H9 (cell line): ENCODE data around the gene C7orf25. TPM values are rescaled to one million over a fixed set of nuclear protein-coding genes. Genes with fewer than 3 reads are reported as not detected.

ENCODE experiments used
- DNase-seq: peaks from one replicate; pipeline ENCODE4 v3.0.0-alpha.2; 2017
- H2AFZ ChIP-seq: one replicate; pipeline ENCODE4 v1.6.1; 2013; ENCODE audit warnings: mild to moderate bottlenecking, low read length, control low read depth, moderate library complexity
- H2AK5ac ChIP-seq: 2 replicates; pipeline ENCODE4 v1.6.1; 2013; ENCODE audit warnings: low read length, control low read depth, mixed read lengths; ENCODE audit not compliant: insufficient read length
- H2BK120ac ChIP-seq: one replicate; pipeline ENCODE4 v1.6.1; 2013; ENCODE audit warnings: low read depth, mild to moderate bottlenecking, low read length, control low read depth, inconsistent platforms; ENCODE audit not compliant: poor library complexity, severe bottlenecking
- H2BK12ac ChIP-seq: 2 replicates; pipeline ENCODE4 v1.6.1; 2013; ENCODE audit warnings: low read length, control low read depth, mixed read lengths, low read depth; ENCODE audit not compliant: insufficient read length
- H2BK15ac ChIP-seq: 2 replicates; pipeline ENCODE4 v1.6.1; 2013; ENCODE audit warnings: low read depth, low read length, control low read depth
- H2BK20ac ChIP-seq: one replicate; pipeline ENCODE4 v1.6.1; 2013; ENCODE audit warnings: low read depth, mild to moderate bottlenecking, low read length, control low read depth, inconsistent platforms; ENCODE audit not compliant: poor library complexity, severe bottlenecking
- H2BK5ac ChIP-seq: 2 replicates; pipeline ENCODE4 v1.6.1; 2013; ENCODE audit warnings: low read length, control low read depth, mixed read lengths; ENCODE audit not compliant: insufficient read length
- H3K14ac ChIP-seq: 2 replicates; pipeline ENCODE4 v1.6.1; 2013; ENCODE audit warnings: low read length, control low read depth; ENCODE audit not compliant: insufficient read depth
- H3K18ac ChIP-seq: 2 replicates; pipeline ENCODE4 v1.6.1; 2013; ENCODE audit warnings: low read depth, mild to moderate bottlenecking, mixed read lengths, low read length, control low read depth; ENCODE audit not compliant: insufficient read length
- H3K23ac ChIP-seq: 2 replicates; pipeline ENCODE4 v1.6.1; 2013; ENCODE audit warnings: low read length, control low read depth, mixed read lengths, low read depth; ENCODE audit not compliant: insufficient read length
- H3K23me2 ChIP-seq: 2 replicates; pipeline ENCODE4 v1.6.1; 2013; ENCODE audit warnings: low read depth, mild to moderate bottlenecking, mixed read lengths, low read length, control low read depth; ENCODE audit not compliant: insufficient read length, poor library complexity, severe bottlenecking
- H3K27ac ChIP-seq: 2 replicates; pipeline ENCODE4 v1.5.1; 2013; ENCODE audit warnings: low read length, control low read depth, mixed read lengths, low read depth; ENCODE audit not compliant: insufficient read length
- H3K27me3 ChIP-seq: 2 replicates; pipeline ENCODE4 v1.6.1; 2013; ENCODE audit warnings: low read length, control low read depth, inconsistent platforms; ENCODE audit not compliant: insufficient read depth
- H3K4ac ChIP-seq: 2 replicates; pipeline ENCODE4 v1.6.1; 2013; ENCODE audit warnings: low read depth, mild to moderate bottlenecking, control low read depth, inconsistent platforms, low read length, moderate library complexity
- H3K4me1 ChIP-seq: 2 replicates; pipeline ENCODE4 v1.6.1; 2013; ENCODE audit warnings: low read length, control low read depth, inconsistent platforms; ENCODE audit not compliant: insufficient read depth
- H3K4me2 ChIP-seq: 2 replicates; pipeline ENCODE4 v1.6.1; 2013; ENCODE audit warnings: low read length, control low read depth, mixed read lengths; ENCODE audit not compliant: insufficient read length, insufficient read depth
- H3K56ac ChIP-seq: 2 replicates; pipeline ENCODE4 v1.6.1; 2013; ENCODE audit warnings: low read depth, mild to moderate bottlenecking, mixed read lengths, low read length, control low read depth; ENCODE audit not compliant: insufficient read length
- H3K79me1 ChIP-seq: 2 replicates; pipeline ENCODE4 v1.6.1; 2013; ENCODE audit warnings: low read depth, mild to moderate bottlenecking, moderate library complexity, low read length, control low read depth, inconsistent platforms; ENCODE audit not compliant: insufficient read depth, poor library complexity, severe bottlenecking
- H3K79me2 ChIP-seq: 2 replicates; pipeline ENCODE4 v1.6.1; 2013; ENCODE audit warnings: low read length, control low read depth, inconsistent platforms; ENCODE audit not compliant: insufficient read depth
- H3K9ac ChIP-seq: 2 replicates; pipeline ENCODE4 v1.6.1; 2013; ENCODE audit warnings: low read length, control low read depth, mixed read lengths; ENCODE audit not compliant: insufficient read length; ENCODE audit errors: extremely low read depth
- H3K9me3 ChIP-seq: one replicate; pipeline ENCODE4 v1.6.1; 2013; ENCODE audit warnings: low read depth, low read length, inconsistent platforms; ENCODE audit not compliant: control insufficient read depth
- H3T11ph ChIP-seq: one replicate; pipeline ENCODE4 v1.6.1; 2013; ENCODE audit warnings: mild to moderate bottlenecking, low read length, control low read depth, inconsistent platforms
- H4K20me1 ChIP-seq: one replicate; pipeline ENCODE4 v1.6.1; 2013; ENCODE audit not compliant: control insufficient read depth, insufficient read length, insufficient read depth
- H4K5ac ChIP-seq: 2 replicates; pipeline ENCODE4 v1.6.1; 2013; ENCODE audit warnings: low read depth, mild to moderate bottlenecking, mixed read lengths, low read length, control low read depth; ENCODE audit not compliant: insufficient read length
- H4K8ac ChIP-seq: replicated peaks from 2 replicates; pipeline ENCODE4 v1.6.1; 2013; ENCODE audit warnings: low read length, control low read depth, mixed read lengths, low read depth; ENCODE audit not compliant: insufficient read length
- H4K91ac ChIP-seq: 2 replicates; pipeline ENCODE4 v1.6.1; 2013; ENCODE audit warnings: low read depth, mild to moderate bottlenecking, moderate library complexity, mixed read lengths, low read length, control low read depth; ENCODE audit not compliant: insufficient read length
- H3K27ac Mint-ChIP-seq, 3 experiments: 2 replicates in 2 of 3; 3 replicates in 1 of 3; pipeline ENCODE4 v1.8.0; 2020 to 2021; ENCODE audit warnings: mixed read lengths in 3 of 3, mild to moderate bottlenecking in 1 of 3, moderate library complexity in 1 of 3
- H3K27me3 Mint-ChIP-seq: 2 replicates; pipeline ENCODE4 v1.8.0; 2021; ENCODE audit warnings: low read depth, mild to moderate bottlenecking, moderate library complexity, mixed read lengths
- H3K36me3 Mint-ChIP-seq, 3 experiments: 2 replicates in 2 of 3; 3 replicates in 1 of 3; pipeline ENCODE4 v1.8.0; 2020 to 2021; ENCODE audit warnings: low read depth in 3 of 3, mixed read lengths in 3 of 3; ENCODE audit not compliant: insufficient read depth in 1 of 3
- H3K4me1 Mint-ChIP-seq, 2 experiments: 2 replicates each; pipeline ENCODE4 v1.8.0; 2020; ENCODE audit warnings: mixed read lengths in 2 of 2
- H3K4me3 Mint-ChIP-seq, 2 experiments: 2 replicates in 1 of 2; 3 replicates in 1 of 2; pipeline ENCODE4 v1.8.0; 2020 to 2021; ENCODE audit warnings: mild to moderate bottlenecking in 2 of 2, mixed read lengths in 2 of 2, moderate library complexity in 1 of 2
- H3K9me3 Mint-ChIP-seq, 2 experiments: 2 replicates in 1 of 2; 3 replicates in 1 of 2; pipeline ENCODE4 v1.8.0; 2020; ENCODE audit warnings: mild to moderate bottlenecking in 2 of 2, mixed read lengths in 2 of 2, moderate library complexity in 1 of 2
- total RNA-seq: library from RNA; stranded (reverse); gene quantifications from 2 replicates; pipeline ENCODE4 v1.2.1, GENCODE V29; 2021
- TF ChIP-seq, protein P1 (sequence below): fragments of 200-600 bp; sonication (generic); conservative IDR thresholded peaks from 3 replicates; pipeline ENCODE4 v1.8.0; 2021; ENCODE audit warnings: antibody characterized with exemption, mild to moderate bottlenecking

C7orf25 gene
- total RNA-seq, 1 experiment from 2014 or later = 3.8 TPM

DNA sequence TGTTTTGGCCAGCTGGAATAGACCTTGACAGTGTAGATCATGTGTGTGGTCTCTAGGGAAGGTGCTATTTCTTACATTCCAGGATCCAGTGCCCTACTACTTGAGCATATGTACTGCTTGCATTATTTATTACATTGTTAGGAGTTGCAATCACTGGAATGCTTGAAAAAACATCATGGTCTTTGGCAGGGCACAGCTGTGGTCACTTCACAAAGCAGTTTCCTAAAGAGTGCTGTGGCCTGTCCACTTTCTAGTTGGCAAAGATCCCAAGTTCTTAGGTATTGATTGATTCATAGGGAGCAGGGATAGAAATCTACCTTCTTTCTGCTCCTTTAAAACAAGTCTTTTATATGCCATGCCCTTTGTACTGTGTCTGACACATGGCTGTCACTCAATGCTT lies 4.6 kb downstream of the C7orf25 start:
- H3K23me2 ChIP-seq = peaks cover 9% of the 10 kb centered on the region
- no peak overlapping the region for H3K4ac ChIP-seq
- no peak overlapping the region for H4K8ac ChIP-seq
- no peak overlapping the region for H2AFZ ChIP-seq
- no peak overlapping the region for H3K27ac ChIP-seq
- no peaks in the 10 kb centered on the region for H3K27me3 Mint-ChIP-seq
- peaks cover 8% of the 10 kb centered on the region for H3K4me1 ChIP-seq
- no peak overlapping the region for H2AK5ac ChIP-seq
- no peak overlapping the region for H3T11ph ChIP-seq
- no peaks in the 10 kb centered on the region for H3K79me1 ChIP-seq
- no peak overlapping the region for H2BK5ac ChIP-seq
- H3K18ac ChIP-seq = no peak overlapping the region
- H3K4me3 Mint-ChIP-seq = no peak overlapping the region
- no peak overlapping the region for H2BK20ac ChIP-seq
- H2BK15ac ChIP-seq = no peak overlapping the region
- no peak overlapping the region for H3K14ac ChIP-seq
- no peak overlapping the region for H3K27ac Mint-ChIP-seq
- no peak overlapping the region for H2BK12ac ChIP-seq
- H3K27me3 ChIP-seq = no peaks in the 10 kb centered on the region
- TF ChIP-seq, protein P1, sequence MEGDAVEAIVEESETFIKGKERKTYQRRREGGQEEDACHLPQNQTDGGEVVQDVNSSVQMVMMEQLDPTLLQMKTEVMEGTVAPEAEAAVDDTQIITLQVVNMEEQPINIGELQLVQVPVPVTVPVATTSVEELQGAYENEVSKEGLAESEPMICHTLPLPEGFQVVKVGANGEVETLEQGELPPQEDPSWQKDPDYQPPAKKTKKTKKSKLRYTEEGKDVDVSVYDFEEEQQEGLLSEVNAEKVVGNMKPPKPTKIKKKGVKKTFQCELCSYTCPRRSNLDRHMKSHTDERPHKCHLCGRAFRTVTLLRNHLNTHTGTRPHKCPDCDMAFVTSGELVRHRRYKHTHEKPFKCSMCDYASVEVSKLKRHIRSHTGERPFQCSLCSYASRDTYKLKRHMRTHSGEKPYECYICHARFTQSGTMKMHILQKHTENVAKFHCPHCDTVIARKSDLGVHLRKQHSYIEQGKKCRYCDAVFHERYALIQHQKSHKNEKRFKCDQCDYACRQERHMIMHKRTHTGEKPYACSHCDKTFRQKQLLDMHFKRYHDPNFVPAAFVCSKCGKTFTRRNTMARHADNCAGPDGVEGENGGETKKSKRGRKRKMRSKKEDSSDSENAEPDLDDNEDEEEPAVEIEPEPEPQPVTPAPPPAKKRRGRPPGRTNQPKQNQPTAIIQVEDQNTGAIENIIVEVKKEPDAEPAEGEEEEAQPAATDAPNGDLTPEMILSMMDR = no peak
- peaks cover 2 to 12% (median 11%) of the 10 kb centered on the region in 3 experiments; a peak in 5 of 7 replicates for H3K36me3 Mint-ChIP-seq
- H3K56ac ChIP-seq = no peak overlapping the region
- H3K79me2 ChIP-seq = peaks cover 3% of the 10 kb centered on the region; the same call in 1 of the 2 replicates
- H3K9ac ChIP-seq = no peak overlapping the region
- no peak overlapping the region for H3K4me2 ChIP-seq
- H3K9me3 Mint-ChIP-seq = no peaks in the 10 kb centered on the region
- H4K5ac ChIP-seq = no peak overlapping the region
- H4K91ac ChIP-seq = no peak overlapping the region
- DNase-seq = no peak
- H3K4me1 Mint-ChIP-seq = peaks cover 20 to 25% of the 10 kb centered on the region in 2 experiments
- H4K20me1 ChIP-seq = no peaks in the 10 kb centered on the region
- H3K23ac ChIP-seq = no peak overlapping the region
- no peaks in the 10 kb centered on the region for H3K9me3 ChIP-seq
- H2BK120ac ChIP-seq = no peak overlapping the region
